Measurements from ENCODE around the gene HLTF. TPM values are rescaled to one million over a fixed set of nuclear protein-coding genes. Genes with fewer than 3 reads are reported as not detected.
A peak's percentile ranks its signal among the peaks of the same experiment; 100 is the strongest.

The HLTF gene, protein sequence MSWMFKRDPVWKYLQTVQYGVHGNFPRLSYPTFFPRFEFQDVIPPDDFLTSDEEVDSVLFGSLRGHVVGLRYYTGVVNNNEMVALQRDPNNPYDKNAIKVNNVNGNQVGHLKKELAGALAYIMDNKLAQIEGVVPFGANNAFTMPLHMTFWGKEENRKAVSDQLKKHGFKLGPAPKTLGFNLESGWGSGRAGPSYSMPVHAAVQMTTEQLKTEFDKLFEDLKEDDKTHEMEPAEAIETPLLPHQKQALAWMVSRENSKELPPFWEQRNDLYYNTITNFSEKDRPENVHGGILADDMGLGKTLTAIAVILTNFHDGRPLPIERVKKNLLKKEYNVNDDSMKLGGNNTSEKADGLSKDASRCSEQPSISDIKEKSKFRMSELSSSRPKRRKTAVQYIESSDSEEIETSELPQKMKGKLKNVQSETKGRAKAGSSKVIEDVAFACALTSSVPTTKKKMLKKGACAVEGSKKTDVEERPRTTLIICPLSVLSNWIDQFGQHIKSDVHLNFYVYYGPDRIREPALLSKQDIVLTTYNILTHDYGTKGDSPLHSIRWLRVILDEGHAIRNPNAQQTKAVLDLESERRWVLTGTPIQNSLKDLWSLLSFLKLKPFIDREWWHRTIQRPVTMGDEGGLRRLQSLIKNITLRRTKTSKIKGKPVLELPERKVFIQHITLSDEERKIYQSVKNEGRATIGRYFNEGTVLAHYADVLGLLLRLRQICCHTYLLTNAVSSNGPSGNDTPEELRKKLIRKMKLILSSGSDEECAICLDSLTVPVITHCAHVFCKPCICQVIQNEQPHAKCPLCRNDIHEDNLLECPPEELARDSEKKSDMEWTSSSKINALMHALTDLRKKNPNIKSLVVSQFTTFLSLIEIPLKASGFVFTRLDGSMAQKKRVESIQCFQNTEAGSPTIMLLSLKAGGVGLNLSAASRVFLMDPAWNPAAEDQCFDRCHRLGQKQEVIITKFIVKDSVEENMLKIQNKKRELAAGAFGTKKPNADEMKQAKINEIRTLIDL
- polyA plus RNA-seq (2011; rRNA removed) (17.3 and 22.0 TPM in 2 replicates), polyA minus RNA-seq (2011; rRNA and poly(A)+ RNA removed) (11.6 and 11.9 TPM in 2 replicates)

DNA sequence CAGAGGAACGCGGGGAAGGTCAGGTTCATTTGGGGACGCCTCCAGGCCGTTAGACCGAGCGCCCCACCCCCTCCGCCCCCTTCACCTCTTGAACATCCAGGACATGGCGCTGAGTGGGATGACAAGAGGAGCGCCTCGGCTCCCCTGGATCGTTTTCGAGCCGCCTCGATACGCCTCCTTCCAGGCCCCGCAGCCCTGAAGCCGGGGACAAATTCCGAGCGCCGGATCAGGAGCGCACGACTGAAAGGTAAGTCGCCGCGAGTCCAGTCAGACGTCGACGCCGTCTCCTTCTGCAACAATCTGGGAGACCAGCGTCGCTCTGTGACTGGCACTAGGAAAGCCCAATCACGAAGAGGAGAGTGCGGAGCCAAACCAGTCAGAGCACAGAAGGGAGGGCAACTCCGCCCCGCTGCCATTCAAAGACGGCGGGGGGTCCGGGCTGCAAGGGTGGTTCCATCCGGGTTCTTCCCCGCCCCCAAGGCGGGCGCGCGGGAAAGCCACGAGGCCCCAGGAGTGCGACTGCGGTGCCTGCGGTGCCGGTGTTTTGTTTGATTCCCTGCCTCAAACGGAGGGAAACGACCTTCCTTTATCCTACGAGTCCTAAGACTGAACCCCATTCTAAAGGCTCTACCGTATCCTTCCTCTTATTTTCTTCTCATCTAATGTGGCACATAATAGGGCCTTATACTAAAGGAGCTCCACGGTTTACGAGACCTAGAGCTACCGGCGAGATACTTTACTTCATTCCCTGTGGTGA is at the start of gene HLTF:
HLTF (minus strand) TSS at position 302 of the 757 bp plus-strand sequence; CDS start at position 105, 197 bp downstream.
- POLR2A ChIA-PET: no interaction called here
- DNase-seq (ENCODE audit: low read depth): peak; percentile 89
- H3K4me3 ChIP-seq (ENCODE audit: low read depth, low read length): peak within 1 kb of the TSS; percentile 59
- H3K36me3 ChIP-seq (ENCODE audit: control insufficient read depth, insufficient read depth, low read length): no peaks in the 10 kb centered on the region
- no peaks in the 10 kb centered on the region for H3K27me3 ChIP-seq (ENCODE audit: control insufficient read depth, insufficient read depth, low read length)
- TF ChIP-seq, protein P1, sequence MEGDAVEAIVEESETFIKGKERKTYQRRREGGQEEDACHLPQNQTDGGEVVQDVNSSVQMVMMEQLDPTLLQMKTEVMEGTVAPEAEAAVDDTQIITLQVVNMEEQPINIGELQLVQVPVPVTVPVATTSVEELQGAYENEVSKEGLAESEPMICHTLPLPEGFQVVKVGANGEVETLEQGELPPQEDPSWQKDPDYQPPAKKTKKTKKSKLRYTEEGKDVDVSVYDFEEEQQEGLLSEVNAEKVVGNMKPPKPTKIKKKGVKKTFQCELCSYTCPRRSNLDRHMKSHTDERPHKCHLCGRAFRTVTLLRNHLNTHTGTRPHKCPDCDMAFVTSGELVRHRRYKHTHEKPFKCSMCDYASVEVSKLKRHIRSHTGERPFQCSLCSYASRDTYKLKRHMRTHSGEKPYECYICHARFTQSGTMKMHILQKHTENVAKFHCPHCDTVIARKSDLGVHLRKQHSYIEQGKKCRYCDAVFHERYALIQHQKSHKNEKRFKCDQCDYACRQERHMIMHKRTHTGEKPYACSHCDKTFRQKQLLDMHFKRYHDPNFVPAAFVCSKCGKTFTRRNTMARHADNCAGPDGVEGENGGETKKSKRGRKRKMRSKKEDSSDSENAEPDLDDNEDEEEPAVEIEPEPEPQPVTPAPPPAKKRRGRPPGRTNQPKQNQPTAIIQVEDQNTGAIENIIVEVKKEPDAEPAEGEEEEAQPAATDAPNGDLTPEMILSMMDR (IDR thresholded peaks at IDR 0.05; ENCODE audit: insufficient read depth, low read depth, low read length): no peak
- CTCF ChIA-PET: interaction anchor here (1.1 to 1.3 kb wide), 2 partner anchors 8 to 14 kb away, joined by 3 to 4 read pairs; no protein-coding TSS in a partner anchor

DNA sequence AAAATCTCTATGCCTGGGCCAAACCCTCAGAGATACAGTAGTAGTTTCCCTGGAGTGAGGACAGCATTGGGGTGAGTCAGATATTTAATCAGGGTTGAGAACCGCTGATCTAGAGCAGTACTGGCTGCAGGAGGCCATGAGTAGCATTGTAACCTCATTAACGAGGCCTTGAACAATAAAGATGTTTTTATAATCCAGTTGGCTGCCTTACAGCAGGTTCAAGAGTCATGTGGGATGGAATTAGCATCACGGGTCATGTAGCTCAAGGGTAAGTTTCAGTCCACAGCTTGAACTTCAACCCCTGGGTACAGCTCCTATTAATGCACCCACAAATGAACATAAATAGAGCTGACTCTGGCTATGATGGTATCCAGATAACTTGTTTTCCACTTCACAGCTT is 48.2 kb upstream of the HLTF start:
- ChIA-PET CTCF (interaction anchor here (1.0 to 1.2 kb wide), 4 partner anchors 12 to 26 kb away, joined by 3 to 4 read pairs (median 3); no protein-coding TSS in a partner anchor), POLR2A (no interaction called here)
- DNase-seq (ENCODE audit: low read depth): no peak

DNA sequence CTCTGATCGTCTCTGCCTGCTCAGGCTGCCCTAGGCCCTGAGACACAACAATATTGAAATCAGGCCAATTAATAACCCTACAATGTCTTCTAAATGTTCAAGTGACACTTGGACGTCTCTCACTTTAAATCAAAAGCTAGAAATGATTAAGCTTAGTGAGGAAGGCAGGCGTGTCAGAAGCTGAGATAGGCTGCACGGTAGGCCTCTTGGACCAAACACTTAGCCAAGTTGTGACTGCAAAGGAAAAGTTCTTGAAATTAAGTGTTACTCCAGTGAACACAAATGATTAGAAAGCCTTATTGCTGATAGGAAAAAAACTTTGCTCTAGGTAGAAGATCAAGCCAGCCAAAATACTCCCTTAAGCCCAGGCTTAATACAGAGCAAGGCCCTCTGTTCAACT is 45.3 kb upstream of the HLTF start:
- no peaks in the 10 kb centered on the region for H3K36me3 ChIP-seq (ENCODE audit: control insufficient read depth, insufficient read depth, low read length)
- H3K27me3 ChIP-seq (ENCODE audit: control insufficient read depth, insufficient read depth, low read length): no peaks in the 10 kb centered on the region
- TF ChIP-seq, protein P1 (IDR thresholded peaks at IDR 0.05; ENCODE audit: insufficient read depth, low read depth, low read length): no peak
- POLR2A ChIA-PET: no interaction called here
- no peak for DNase-seq (ENCODE audit: low read depth)
- CTCF ChIA-PET: interaction anchor here (0.7 to 1.9 kb wide), 2 partner anchors 11 to 141 kb away, joined by 3 to 7 read pairs; no protein-coding TSS in a partner anchor
- no peak overlapping the region for H3K4me3 ChIP-seq (ENCODE audit: low read depth, low read length)

More for the DNA sequence above, 48.2 kb upstream of the HLTF start:
- no peaks in the 10 kb centered on the region for H3K27me3 ChIP-seq (ENCODE audit: control insufficient read depth, insufficient read depth, low read length)
- H3K36me3 ChIP-seq (ENCODE audit: control insufficient read depth, insufficient read depth, low read length): no peaks in the 10 kb centered on the region
- H3K4me3 ChIP-seq (ENCODE audit: low read depth, low read length): no peak overlapping the region
- TF ChIP-seq, protein P1 (IDR thresholded peaks at IDR 0.05; ENCODE audit: insufficient read depth, low read depth, low read length): no peak

DNA sequence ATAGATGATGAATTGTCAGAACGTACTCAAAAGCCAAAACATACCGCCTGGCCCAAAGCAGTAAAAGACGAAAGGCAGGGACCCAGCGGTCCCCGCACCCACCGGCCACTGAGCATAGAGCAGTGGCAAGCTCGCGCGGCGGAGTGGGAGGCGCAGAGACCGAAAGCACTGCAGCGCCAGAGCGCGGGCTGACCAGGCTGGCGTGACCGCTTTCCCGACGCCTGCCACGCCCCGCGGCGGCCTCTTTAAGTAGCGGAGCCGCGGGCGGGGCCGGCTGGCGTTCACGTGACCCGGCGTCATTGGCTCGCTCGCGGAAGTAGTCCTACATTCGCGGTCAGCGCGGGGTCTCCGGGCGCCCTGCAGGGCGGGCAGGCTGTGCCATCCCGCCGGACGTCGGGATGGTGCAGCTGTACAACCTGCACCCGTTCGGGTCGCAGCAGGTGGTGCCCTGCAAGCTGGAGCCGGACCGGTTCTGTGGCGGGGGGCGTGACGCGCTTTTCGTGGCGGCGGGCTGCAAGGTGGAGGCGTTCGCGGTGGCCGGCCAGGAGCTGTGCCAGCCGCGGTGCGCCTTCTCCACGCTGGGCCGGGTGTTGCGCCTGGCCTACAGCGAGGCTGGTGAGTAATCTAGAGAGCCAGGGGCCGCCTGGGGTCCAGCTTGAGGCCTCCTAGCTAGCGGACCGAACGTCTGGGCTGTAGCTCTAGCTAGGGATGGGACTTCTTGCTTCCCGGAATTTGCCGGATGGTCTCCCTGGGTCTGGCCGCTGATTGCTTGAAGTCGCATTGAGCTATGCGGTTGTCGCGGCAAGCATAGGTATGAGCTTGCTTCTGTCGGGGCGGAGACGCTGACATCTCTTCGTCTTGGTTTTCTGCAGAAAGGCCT is 43.2 kb upstream of the HLTF start, which contains the start of gene HPS3:
HPS3 (plus strand) TSS at position 313 of the 880 bp plus-strand sequence; CDS start at position 399, 86 bp downstream.
- POLR2A ChIA-PET: interaction anchor here (0.6 to 1.4 kb wide), 3 partner anchors 17 to 385 kb away, joined by 3 to 4 read pairs (median 3); no protein-coding TSS in a partner anchor
- CTCF ChIA-PET: interaction anchor here (0.8 to 2.8 kb wide), 9 partner anchors 9 to 204 kb away, joined by 3 to 16 read pairs (median 5); partner anchors contain the start of gene TM4SF18

More for the DNA sequence above, 43.2 kb upstream of the HLTF start, which contains the start of gene HPS3:
- Histone ChIP-seq H3K27me3 (ENCODE audit: control insufficient read depth, insufficient read depth, low read length) (no peaks in the 10 kb centered on the region), H3K4me3 (ENCODE audit: low read depth, low read length) (peak within 1 kb of the TSS; percentile 80), H3K36me3 (ENCODE audit: control insufficient read depth, insufficient read depth, low read length) (no peaks in the 10 kb centered on the region)
- TF ChIP-seq, protein P1 (IDR thresholded peaks at IDR 0.05; ENCODE audit: insufficient read depth, low read depth, low read length): no peak
- DNase-seq (ENCODE audit: low read depth): peak; percentile 39
